Glomerular visceral epithelial cell (primary cell): ENCODE data around the gene TNS2.
"Not testable (repeated sequence)": the region's sequence is repeated elsewhere in the genome, so short reads cannot be mapped to it uniquely, and the experiment has no call there.

Source experiments
- DNase-seq: peaks from one replicate; pipeline ENCODE4 v3.0.0-alpha.2; 2016; ENCODE audit errors: extremely low spot score

Gene TNS2, protein sequence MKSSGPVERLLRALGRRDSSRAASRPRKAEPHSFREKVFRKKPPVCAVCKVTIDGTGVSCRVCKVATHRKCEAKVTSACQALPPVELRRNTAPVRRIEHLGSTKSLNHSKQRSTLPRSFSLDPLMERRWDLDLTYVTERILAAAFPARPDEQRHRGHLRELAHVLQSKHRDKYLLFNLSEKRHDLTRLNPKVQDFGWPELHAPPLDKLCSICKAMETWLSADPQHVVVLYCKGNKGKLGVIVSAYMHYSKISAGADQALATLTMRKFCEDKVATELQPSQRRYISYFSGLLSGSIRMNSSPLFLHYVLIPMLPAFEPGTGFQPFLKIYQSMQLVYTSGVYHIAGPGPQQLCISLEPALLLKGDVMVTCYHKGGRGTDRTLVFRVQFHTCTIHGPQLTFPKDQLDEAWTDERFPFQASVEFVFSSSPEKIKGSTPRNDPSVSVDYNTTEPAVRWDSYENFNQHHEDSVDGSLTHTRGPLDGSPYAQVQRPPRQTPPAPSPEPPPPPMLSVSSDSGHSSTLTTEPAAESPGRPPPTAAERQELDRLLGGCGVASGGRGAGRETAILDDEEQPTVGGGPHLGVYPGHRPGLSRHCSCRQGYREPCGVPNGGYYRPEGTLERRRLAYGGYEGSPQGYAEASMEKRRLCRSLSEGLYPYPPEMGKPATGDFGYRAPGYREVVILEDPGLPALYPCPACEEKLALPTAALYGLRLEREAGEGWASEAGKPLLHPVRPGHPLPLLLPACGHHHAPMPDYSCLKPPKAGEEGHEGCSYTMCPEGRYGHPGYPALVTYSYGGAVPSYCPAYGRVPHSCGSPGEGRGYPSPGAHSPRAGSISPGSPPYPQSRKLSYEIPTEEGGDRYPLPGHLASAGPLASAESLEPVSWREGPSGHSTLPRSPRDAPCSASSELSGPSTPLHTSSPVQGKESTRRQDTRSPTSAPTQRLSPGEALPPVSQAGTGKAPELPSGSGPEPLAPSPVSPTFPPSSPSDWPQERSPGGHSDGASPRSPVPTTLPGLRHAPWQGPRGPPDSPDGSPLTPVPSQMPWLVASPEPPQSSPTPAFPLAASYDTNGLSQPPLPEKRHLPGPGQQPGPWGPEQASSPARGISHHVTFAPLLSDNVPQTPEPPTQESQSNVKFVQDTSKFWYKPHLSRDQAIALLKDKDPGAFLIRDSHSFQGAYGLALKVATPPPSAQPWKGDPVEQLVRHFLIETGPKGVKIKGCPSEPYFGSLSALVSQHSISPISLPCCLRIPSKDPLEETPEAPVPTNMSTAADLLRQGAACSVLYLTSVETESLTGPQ (N-terminal part only)

DNA sequence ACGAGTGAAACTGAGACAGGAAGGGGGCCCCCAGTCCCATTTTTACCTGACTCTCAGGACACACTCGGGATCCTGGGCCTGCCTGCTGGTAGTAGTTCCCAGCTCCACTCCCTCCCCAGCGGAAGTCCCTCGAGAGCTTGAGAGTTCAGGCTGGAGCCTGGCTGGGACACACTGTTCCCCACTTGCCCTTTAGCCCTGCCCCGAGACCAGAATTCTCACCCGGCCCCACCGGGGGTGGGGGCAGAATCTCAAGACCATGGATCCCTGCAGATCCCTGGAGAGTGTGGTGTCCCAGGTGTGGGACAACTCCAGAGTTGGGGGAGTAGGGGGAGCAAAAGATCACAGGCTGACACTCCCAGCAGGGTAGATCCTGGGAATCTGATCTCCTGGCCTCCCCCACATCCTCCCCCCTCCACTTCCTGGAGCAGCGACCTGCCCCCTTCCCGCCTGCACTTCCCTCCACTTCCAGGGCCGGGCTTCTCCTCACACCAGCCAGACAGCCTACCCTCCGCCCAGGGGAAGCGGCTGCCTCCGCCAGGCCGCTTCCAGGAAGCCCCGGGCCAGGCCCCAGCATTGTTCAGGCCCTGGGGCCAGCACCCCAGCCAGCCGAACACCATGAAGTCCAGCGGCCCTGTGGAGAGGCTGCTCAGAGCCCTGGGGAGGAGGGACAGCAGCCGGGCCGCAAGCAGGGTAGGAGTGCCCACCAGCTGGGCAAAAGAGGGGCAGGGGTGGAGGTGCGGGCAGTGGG lies at the start of gene TNS2:
Gene TNS2 (plus strand): TSS at position 495 of the 748 bp plus-strand sequence. CDS start 121 bp downstream, at position 616.
- peak; percentile 57 for DNase-seq

DNA sequence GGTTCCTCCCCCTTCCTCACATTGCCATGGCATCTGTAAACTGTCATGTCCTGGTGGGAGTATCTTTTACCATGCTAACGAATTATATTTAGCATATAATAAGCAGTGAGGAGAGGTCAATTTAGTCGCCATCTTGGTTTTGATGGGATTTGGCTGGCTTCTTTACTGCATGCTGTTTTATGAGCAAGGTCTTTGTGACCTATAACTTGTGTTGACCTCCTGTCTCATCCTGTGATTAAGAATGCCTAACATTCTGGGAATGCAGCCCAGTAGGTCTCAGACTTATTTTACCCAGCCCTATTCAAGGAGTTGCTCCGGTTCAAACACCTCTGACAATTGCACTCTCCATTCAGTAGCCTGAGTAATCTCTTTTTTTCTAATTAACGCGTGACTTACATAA lies 45.7 kb upstream of the TNS2 start:
- DNase-seq: no peak

DNA sequence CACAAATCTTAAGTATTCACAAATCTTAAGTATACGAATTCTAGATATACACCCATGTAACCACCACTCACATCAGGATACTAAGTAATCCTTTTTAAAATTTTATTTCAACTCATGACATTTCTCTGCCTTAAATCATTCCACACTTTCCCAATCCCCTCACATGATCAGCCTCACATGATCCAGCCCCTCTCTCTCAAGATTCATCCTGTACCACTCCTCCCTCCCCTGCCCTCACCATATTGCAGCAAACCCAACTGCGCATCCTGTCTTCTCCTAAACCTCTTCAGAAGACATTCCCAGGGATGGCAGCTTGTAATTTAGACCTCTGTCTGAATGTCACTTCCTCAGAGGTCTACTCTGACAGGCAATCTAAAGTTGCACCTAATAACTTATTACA lies 45.3 kb upstream of the TNS2 start:
- DNase-seq: no peak

DNA sequence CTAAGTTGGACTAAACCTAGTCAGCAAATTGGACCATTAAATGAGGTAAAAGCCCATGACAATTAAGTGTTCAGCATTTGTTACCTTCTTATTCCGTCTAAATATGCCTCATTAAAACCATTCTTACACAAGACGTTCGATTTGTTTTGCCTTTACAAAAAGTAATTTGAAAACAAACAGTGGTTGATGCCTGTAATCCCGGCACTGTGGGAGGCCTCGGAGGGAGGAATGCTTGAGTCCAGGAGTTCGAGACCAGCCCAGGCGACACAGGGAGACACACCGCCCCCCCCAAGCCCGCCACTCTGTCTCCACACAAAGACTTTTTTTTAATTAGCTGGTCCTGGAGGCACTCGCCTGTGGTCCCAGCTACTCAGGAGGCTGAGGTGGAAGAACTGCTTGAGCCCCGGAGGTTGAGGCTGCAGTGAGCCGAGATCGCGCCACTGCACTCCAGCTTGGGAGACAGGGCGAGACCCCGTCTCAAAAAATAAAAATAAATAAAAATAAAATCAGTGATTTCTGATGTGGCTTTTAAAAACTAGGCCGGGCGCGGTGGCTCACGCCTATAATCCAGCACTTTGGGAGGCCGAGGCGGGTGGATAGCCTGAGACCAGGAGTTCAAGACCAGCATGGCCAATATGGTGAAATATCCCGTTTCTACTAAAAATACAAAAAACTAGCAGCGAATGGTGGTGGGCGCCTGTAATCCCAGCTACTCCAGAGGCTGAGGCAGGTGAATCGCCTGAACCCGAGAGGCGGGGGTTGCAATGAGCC lies 44.5 kb upstream of the TNS2 start:
- DNase-seq: peak; percentile 8

DNA sequence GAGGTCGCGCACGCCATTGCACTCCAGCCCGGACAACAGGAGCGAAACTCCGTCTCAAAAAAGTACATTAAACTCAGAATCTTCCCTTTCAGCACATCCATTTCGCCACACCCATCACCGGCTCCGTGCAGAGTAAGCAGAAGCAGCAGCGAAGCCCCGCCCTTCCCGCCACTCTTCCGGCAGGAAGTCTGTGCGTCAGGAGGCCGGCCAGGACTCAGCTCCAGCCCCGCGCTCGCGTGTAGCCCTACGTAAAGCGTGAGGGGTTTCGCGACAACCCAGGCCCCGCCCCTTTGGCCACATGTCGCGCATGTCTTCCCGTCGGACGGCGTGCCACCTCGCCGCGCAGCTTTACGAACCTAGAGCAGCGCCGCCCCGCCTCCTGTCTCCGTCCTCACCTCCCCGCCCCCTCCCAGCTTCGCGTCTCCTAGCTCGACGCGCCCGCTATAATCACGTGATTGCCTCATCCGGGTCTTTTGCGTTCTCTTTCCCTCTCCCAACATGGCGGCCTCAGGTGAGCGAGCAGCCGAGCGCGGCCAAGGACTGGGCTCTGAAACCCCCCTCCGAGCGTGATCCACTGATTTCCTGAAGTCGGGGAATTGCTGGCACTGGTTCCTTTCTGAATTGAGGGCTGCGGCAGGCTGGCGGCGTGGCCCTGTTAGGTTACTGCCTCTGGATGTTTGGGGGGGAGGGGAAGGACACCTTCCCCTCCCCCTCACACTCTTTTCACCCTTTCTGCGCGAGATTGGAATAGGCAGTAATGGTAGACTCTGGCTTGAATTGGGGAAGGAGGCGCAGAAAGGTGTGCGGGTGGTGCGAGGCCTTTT lies 43.7 kb upstream of the TNS2 start, which contains the start of gene EIF4B:
Gene EIF4B (plus strand): TSS at position 471 of the 824 bp plus-strand sequence. CDS start 28 bp downstream, at position 499.
- peak; percentile 99 for DNase-seq

DNA sequence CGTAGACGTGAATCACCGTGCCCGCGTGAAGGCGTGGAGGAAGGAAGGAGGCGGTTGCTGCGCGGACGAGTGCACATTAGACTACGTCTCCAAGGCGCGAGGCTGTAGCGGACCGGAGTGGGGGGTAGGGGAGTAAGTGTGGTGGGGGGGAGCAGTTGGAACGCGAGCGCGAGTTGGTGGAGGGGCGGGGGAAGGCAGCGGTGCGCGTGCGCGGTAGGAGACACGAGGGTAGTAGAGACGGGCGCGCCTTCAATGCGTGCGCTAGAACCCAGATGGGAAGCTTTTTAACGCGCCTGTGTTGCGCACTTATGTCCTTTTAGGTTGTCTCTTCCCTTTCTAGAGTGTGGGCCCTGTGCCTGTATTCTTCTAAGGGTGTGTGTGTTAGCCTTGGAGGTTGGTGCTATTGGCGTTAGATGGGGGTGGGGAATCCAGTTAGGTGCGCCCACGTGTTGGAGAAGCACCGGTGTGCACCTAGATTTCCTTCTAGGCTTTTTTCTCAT lies 43.0 kb upstream of the TNS2 start:
- peak; percentile 77 for DNase-seq

DNA sequence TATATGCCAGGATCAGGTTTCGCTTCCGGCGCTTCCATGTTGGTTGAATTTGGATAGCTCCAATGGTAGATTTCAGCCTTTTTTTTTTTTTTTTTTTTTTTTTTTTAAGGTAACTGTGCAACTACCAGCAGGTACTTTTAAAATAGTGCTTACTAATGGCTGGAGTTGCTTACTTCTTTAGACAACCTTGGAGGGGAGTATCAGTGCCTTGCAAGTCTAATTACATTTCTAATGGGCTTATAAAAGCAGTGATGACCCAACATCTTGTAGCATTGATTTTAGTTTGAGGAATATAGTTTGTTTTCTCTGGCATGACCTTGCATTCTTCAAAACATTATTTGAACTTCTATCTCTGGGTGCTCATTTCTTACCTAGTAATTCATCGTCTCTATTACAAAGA lies 42.5 kb upstream of the TNS2 start:
- no peak for DNase-seq

DNA sequence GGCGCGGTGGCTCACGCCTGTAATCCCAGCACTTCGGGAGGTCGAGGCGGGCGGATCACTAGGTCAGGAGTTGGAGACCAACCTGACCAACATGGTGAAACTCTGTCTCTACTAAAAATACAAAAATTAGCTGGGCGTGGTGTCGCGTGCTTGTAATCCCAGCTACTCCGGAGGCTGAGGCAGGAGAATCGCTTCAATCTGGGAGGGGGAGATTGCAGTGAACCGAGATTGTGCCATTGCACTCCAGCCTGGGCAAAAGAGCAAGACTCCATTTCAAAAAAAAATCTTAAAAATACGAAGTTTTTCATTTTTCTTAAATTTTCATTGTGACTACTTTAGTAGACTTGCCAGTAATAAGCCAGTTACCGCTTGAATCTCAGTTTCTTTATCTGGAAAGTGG lies 41.1 kb upstream of the TNS2 start:
- DNase-seq: not testable (repeated sequence)

DNA sequence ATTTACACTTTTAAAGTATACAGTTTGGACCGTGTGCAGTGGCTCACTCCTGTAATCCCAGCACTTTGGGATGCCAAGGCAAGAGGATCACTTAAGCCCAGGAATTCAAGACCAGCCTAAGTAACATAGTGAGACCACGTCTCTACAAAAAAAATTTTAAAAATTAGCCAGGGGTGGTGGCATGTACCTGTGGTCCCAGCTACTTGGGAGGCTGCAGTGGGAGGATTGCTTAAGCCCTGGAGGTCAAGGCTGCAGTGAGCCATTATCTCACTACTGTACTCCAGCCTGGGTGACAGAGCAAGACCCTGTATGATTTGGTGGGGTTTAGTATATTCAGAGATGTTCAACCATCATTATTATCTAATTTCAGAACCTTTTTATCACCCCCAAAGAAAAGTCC lies 38.9 kb upstream of the TNS2 start:
- DNase-seq: no peak

DNA sequence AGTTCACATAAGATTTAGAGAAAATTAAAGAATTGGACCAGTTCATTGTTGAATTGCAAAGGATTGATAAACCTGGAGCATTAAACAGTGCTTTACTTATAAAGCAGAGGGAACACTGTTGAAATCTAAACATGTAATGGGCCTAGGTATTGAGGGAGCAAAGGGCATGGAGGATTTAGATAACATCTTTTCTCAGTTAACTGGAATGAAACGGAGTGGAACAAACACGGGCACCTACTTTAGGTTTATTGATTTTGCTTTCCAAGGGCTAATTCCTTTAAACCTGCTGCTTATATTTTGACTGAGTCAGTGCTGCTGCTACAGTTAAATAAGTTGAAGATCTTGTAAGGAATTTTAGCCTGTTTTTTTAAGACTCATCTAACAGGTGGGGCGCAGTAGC lies 38.0 kb upstream of the TNS2 start:
- no peak for DNase-seq

DNA sequence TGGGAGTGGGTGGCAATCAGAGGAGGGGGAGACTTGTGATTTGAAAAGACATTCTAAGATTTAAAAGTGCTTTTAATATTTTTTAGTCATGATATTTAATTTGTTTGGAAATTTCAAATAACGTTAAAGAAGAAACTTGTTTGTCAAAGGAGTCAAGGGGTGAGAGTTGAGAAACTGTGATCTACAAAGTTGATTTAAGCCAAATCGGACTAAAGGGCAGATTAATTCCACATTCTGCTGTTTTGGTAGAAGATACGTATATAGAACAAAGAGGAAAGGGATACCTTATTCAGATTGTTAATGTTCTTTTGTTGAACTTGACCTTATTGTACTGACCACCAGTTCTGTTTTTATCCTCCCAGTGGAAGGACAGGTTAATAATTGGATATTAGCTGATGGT lies 36.9 kb upstream of the TNS2 start:
- no peak for DNase-seq

DNA sequence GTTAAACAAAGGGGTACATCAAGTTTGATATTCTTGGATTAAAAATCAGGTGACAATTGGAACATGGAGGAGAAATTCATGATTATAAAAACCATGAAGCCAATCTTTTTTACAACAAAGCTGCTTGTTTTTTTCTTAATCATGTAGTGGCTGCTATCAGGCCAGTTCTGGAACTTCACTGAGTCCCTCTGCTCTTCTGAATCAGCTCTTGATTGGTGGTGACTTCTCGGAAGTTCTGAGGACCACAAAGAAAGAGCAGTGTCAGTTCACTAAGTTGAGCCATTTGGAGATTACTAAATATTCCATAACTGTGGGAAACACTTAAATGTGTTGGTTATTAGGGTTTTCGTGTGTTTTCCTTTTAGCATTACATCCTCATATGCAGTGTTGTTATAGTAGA lies 35.2 kb upstream of the TNS2 start:
- no peak for DNase-seq

DNA sequence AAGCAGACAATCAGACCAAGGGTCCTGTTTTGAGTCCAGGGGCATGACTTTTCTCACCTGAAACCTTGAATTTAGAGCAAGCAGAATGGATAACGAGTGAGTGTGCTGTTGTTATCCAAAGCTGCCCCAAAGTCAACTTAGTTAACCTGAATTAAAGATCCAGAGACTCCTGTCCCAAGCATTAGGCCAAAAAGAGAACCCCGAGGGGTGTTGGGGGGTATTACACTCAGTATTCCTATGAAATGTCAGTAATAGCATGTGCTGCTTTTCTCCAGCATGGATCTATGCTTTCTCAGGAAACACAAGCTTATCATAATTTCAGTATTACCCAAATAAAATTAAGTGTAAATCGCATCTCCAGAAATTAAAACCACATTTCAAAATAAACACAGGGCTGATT lies 24.6 kb upstream of the TNS2 start:
- no peak for DNase-seq

DNA sequence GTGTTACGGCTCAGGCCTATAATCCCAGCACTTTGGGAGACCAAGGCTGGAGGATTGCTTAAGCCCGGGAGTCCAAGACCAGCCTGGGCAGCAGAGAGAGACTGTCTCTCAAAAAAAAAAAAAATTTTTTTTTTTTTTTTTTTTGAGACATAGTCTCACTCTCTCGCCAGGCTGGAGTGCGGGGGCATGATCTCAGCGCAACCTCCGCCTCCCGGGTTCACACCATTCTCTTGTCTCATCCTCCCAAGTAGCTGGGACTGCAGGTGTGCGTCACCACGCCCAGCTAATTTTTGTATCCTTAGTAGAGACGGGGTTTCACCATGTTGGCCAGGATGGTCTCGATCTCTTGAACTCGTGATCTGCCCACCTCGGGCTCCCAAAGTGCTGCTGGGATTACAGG lies 22.9 kb upstream of the TNS2 start:
- DNase-seq: not testable (repeated sequence)

DNA sequence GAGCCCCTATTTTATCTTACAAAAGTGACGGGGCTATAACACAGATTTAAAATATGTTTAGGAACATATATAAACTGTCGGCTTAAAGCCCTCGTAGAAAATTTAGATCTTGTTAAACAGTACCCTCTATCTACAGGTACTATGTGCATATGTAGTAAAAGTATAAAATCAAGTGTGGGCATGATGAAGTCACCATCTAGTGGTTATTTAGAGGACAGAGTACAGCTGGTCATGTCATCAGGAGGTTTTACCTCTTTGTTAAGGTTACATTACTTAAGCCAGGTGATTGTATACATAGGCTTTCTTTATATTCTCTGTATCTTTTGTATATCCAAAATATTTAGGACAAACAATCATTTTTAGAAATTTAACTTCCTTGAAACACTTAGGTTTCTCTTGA lies 18.2 kb upstream of the TNS2 start:
- DNase-seq: no peak

DNA sequence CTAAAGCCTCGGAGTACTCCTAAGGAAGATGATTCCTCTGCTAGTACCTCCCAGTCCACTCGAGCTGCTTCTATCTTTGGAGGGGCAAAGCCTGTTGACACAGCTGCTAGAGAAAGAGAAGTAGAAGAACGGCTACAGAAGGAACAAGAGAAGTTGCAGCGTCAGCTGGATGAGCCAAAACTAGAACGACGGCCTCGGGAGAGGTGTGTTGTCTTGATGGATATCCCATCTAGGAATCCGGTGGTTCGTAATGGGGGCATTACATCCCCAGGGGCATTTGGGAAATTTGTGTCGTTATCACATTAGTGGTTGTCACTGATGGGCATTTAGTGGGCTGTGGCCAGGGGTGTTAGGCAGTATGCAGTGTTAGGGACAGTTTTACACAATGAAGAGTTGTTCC lies 16.0 kb upstream of the TNS2 start:
- not testable (repeated sequence) for DNase-seq

DNA sequence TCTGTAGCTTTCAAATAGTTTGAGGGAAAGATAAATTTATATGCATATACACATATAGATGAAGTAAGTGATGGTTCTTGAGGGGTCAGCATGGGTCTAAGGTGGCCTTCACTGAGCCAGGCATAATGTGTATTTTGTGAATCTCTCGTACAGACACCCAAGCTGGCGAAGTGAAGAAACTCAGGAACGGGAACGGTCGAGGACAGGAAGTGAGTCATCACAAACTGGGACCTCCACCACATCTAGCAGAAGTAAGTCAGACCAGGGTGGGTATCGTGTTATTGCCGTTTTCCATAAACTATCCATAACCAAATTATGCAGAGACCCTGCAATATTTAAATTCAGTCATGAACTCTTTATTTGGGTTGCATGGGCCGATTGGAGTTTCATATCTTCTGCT lies 15.4 kb upstream of the TNS2 start:
- DNase-seq: no peak

DNA sequence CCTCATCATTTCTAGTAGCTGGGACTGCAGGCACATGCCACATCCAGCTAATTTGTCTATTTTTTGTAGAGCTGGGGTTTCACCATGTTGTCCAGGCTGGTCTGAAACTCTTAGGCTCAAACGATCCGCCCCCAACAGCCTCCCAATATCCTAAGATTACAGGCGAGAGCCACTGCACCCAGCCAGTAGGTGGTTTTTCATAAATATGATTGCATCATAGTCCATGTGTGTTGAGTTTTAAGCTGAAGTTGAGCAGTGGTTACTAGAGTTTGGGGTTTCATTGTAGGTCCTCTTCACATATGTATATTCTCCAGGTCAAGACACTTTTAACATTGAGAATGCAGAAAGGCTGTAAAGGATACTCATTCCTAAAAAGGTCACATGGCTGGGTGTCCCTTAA lies 13.1 kb upstream of the TNS2 start:
- DNase-seq: no peak

DNA sequence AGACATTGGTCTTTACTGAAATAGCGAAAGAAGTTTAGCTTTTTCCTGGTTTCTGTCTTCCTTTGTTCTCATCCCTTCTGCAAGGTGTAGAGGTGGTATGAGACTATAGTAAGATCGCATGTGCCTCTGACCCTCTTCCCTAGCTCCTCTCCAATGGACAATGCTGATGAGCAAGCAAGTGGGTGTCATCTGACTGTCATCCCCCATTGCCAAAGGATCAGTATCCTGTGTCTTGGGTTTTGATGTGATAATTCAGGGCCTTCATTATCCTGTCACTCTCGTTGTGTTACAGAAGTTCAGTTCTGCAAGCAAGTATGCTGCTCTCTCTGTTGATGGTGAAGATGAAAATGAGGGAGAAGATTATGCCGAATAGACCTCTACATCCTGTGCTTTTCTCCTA lies 10.0 kb upstream of the TNS2 start:
- DNase-seq: no peak
